ENCODE data around the gene KLRG1. TPM values are rescaled to one million over a fixed set of nuclear protein-coding genes. Genes with fewer than 3 reads are reported as not detected.

The KLRG1 gene
- total and polyA plus RNA-seq, 9 of the 15 experiments (the other 6 are each of a cell fraction or from before 2014, with no cell fraction given): 1.4 to 7.2 (median 2.1) TPM

- Histone ChIP-seq H3K9me1 (ENCODE audit: control insufficient read depth, insufficient read depth, low read length) (no peaks in the 10 kb centered on the region), H3K36me3 (ENCODE audit: control insufficient read depth, insufficient read depth, low read length) (no peaks in the 10 kb centered on the region), H4K20me1 (replicated peaks; ENCODE audit: control insufficient read depth, insufficient read depth, low read length) (no peaks in the 10 kb centered on the region), H3K4me2 (ENCODE audit: insufficient read depth, low read length) (no peak overlapping the region), H3K79me2 (ENCODE audit: control insufficient read depth, insufficient read depth, low read length) (no peaks in the 10 kb centered on the region), H3K9me3 (replicated peaks; ENCODE audit: control insufficient read depth, insufficient read depth, low read depth, low read length) (no peaks in the 10 kb centered on the region), H3K4me1 (replicated peaks in 1 of 2; ENCODE audit: control insufficient read depth in 2 of 2, insufficient read depth in 2 of 2, low read length in 2 of 2) (no peaks in the 10 kb centered on the region; a peak in 1 of 5 replicates), H3K27ac (ENCODE audit: extremely low read depth, low read depth, low read length) (no peak overlapping the region), H2AFZ (ENCODE audit: low read depth, low read length) (no peak overlapping the region), H3K9ac (ENCODE audit: insufficient read depth in 1 of 2, low read depth in 2 of 2, low read length in 2 of 2) (no peak overlapping the region), H3K4me3 (no peak overlapping the region), H3K27me3 (ENCODE audit: control insufficient read depth in 2 of 2, insufficient read depth in 2 of 2, low read length in 2 of 2) (no peaks in the 10 kb centered on the region; a peak in 1 of 5 replicates)
- intact Hi-C loops (cut with micrococcal nuclease) (no loop called here), in situ Hi-C loops (cut with MboI) (no loop called here)
- no peak for ATAC-seq
- FAIRE-seq: no peak
- no peak for DNase-seq (ENCODE audit: extremely low read depth in 1 of 4, low spot score in 3 of 4)
- ChIA-PET POLR2A (no interaction called here), CTCF (ENCODE audit: low intra/inter-chr PET ratio) (no interaction called here)
- no TSS peak for BruUV-seq (replicated peaks)
- TF ChIP-seq ZBTB7A (IDR thresholded peaks at IDR 0.05; ENCODE audit: borderline replicate concordance, control insufficient read depth, low read depth, low read length): no peak
- no peak for TF ChIP-seq ATF7 (IDR thresholded peaks at IDR 0.05)
- 35% methylated on average over 3 of the region's 3 CpGs for WGBS (ENCODE audit: insufficient coverage, low coverage, missing lambda C conversion rate)
Observed at GRCh38 chr12:8993827-8994226, 4.5 kb downstream of the KLRG1 start.

- in situ Hi-C loops (cut with MboI): no loop called here
- no peak overlapping the region for H3K27ac ChIP-seq (ENCODE audit: extremely low read depth, low read depth, low read length)
- ChIA-PET CTCF (ENCODE audit: low intra/inter-chr PET ratio) (no interaction called here), POLR2A (no interaction called here)
- H3K79me2 ChIP-seq (ENCODE audit: control insufficient read depth, insufficient read depth, low read length): no peaks in the 10 kb centered on the region
- no peaks in the 10 kb centered on the region; a peak in 1 of 5 replicates for H3K4me1 ChIP-seq (replicated peaks in 1 of 2; ENCODE audit: control insufficient read depth in 2 of 2, insufficient read depth in 2 of 2, low read length in 2 of 2)
- intact Hi-C loops (cut with micrococcal nuclease): no loop called here
- no peaks in the 10 kb centered on the region for H3K27me3 ChIP-seq (ENCODE audit: control insufficient read depth in 2 of 2, insufficient read depth in 2 of 2, low read length in 2 of 2)
- ATAC-seq (no peak), DNase-seq (ENCODE audit: extremely low read depth in 1 of 4, low spot score in 3 of 4) (no peak), FAIRE-seq (no peak)
- H3K4me2 ChIP-seq (ENCODE audit: insufficient read depth, low read length): no peak overlapping the region
- no peak overlapping the region for H3K9ac ChIP-seq (ENCODE audit: insufficient read depth in 1 of 2, low read depth in 2 of 2, low read length in 2 of 2)
- TF ChIP-seq ATF2 (CRISPR knock-in tag; IDR thresholded peaks at IDR 0.05) (no peak), ZBED1 (IDR thresholded peaks at IDR 0.05) (no peak), TCF7L2 (IDR thresholded peaks at IDR 0.05; ENCODE audit: low read depth, low read length) (no peak), IRF2 (CRISPR knock-in tag; IDR thresholded peaks at IDR 0.05) (no peak), EP400 (IDR thresholded peaks at IDR 0.05) (no peak), PTTG1 (tag; IDR thresholded peaks at IDR 0.05; ENCODE audit: low read depth) (no peak), ELF4 (CRISPR knock-in tag; IDR thresholded peaks at IDR 0.05) (no peak), CXXC5 (CRISPR knock-in tag; IDR thresholded peaks at IDR 0.05) (no peak), MBD2 (IDR thresholded peaks at IDR 0.05; ENCODE audit: borderline replicate concordance, low read depth) (no peak), TEAD2 (tag; IDR thresholded peaks at IDR 0.05) (no peak), ZNF121 (CRISPR knock-in tag; conservative IDR thresholded peaks at IDR 0.05) (no peak), YY1 (IDR thresholded peaks at IDR 0.05; ENCODE audit: borderline replicate concordance in 1 of 3, control insufficient read depth in 1 of 3, extremely low read depth in 1 of 3, insufficient read depth in 3 of 3, insufficient read length in 1 of 3, insufficient replicate concordance in 2 of 3, low read depth in 1 of 3, low read length in 2 of 3) (no peak)
- 46% methylated on average over 3 of the region's 4 CpGs for WGBS (ENCODE audit: insufficient coverage, low coverage, missing lambda C conversion rate)
- H4K20me1 ChIP-seq (replicated peaks; ENCODE audit: control insufficient read depth, insufficient read depth, low read length): no peaks in the 10 kb centered on the region
- no peaks in the 10 kb centered on the region for H3K9me3 ChIP-seq (replicated peaks; ENCODE audit: control insufficient read depth, insufficient read depth, low read depth, low read length)
- no peaks in the 10 kb centered on the region for H3K9me1 ChIP-seq (ENCODE audit: control insufficient read depth, insufficient read depth, low read length)
- no peaks in the 10 kb centered on the region for H3K36me3 ChIP-seq (ENCODE audit: control insufficient read depth, insufficient read depth, low read length)
- H3K4me3 ChIP-seq: no peak overlapping the region
- no peak overlapping the region for H2AFZ ChIP-seq (ENCODE audit: low read depth, low read length)
- BruUV-seq (replicated peaks): no TSS peak
Observed at GRCh38 chr12:8995021-8995775, 5.9 kb downstream of the KLRG1 start.

All from K562 (cell line).